ENCODE data around the gene HMCN1. TPM values are rescaled to one million over a fixed set of nuclear protein-coding genes. Genes with fewer than 3 reads are reported as not detected.

HMCN1 gene
- total RNA-seq, result 157 and 161 TPM in 2 replicates

GRCh38 chr1:185733818-185734735 is at the start of gene HMCN1:
Gene HMCN1, plus strand, starts transcription at chr1:185734391. Its CDS starts 389 bp downstream, at chr1:185734780.

